Dorsolateral prefrontal cortex (tissue), 118 donors: ENCODE data around the gene HEXIM1. TPM values are rescaled to one million over a fixed set of nuclear protein-coding genes. Genes with fewer than 3 reads are reported as not detected.

Source experiments
- microRNA-seq, 43 experiments: library from miRNA; unstranded; fragments of <30 nt; microRNA quantifications; one replicate each; pipeline ENCODE4 v1.2.0, GENCODE V29; 2022
- total RNA-seq, 120 experiments: library from RNA; stranded (reverse); gene quantifications; one replicate each; pipeline versions ENCODE4 v1.2.3 to v1.2.4, GENCODE V29; 2022

HEXIM1 gene
- total RNA-seq, 120 experiments from 2014 or later, result 21.0 to 74.9 (median 50.4) TPM

Small RNA genes within 50 kb of the gene (microRNA-seq; reads per million reads assigned to microRNA genes)
- gene MIR6784, result 0 to 2.1 (median 0) reads per million in 43 experiments

Other genes starting within 250 kb of the HEXIM1 start
- 100 to 1,000 TPM in 36 of 120 experiments, 10 to 100 TPM in 84; 50.3 to 123 (median 95.1) TPM for gene EFTUD2, start 249.0 kb upstream of the HEXIM1 start, total RNA-seq
- over 10,000 TPM in 24 of 120 experiments, 1,000 to 10,000 TPM in 96; 2,686 to 23,814 (median 7,188) TPM for gene GFAP, start 233.0 kb upstream of the HEXIM1 start, total RNA-seq
- gene KIF18B, start 200.7 kb upstream of the HEXIM1 start, total RNA-seq, result 1 to 10 TPM in 5 of 120 experiments, under 1 TPM in 98, not detected in 17; 0.10 to 2.1 (median 0.33) TPM
- gene C1QL1, start 180.2 kb upstream of the HEXIM1 start, total RNA-seq, result 10 to 100 TPM in 118 of 120 experiments, 1 to 10 TPM in 2; 7.4 to 35.3 (median 19.6) TPM
- 10 to 100 TPM; 46.2 to 97.6 (median 62.3) TPM for gene DCAKD, start 96.8 kb upstream of the HEXIM1 start, total RNA-seq
- 100 to 1,000 TPM; 111 to 220 (median 159) TPM for gene NMT1, start 87.2 kb upstream of the HEXIM1 start, total RNA-seq
- 100 to 1,000 TPM in 42 of 120 experiments, 10 to 100 TPM in 78; 51.7 to 195 (median 91.1) TPM for gene PLCD3, start 16.0 kb upstream of the HEXIM1 start, total RNA-seq
- gene ACBD4, start 12.8 kb upstream of the HEXIM1 start, total RNA-seq, result 10 to 100 TPM; 15.7 to 37.1 (median 23.9) TPM
- gene HEXIM2, start 13.4 kb downstream of the HEXIM1 start, total RNA-seq, result 10 to 100 TPM in 73 of 120 experiments, 1 to 10 TPM in 47; 5.1 to 16.7 (median 10.8) TPM
- gene FMNL1, start 73.4 kb downstream of the HEXIM1 start, total RNA-seq, result 10 to 100 TPM; 19.3 to 53.5 (median 36.5) TPM
- gene SPATA32, start 113.6 kb downstream of the HEXIM1 start, total RNA-seq, result under 1 TPM in 9 of 120 experiments, not detected in 111; 0.26 to 0.63 (median 0.35) TPM
- gene MAP3K14, start 168.5 kb downstream of the HEXIM1 start, total RNA-seq, result 10 to 100 TPM in 53 of 120 experiments, 1 to 10 TPM in 67; 5.4 to 21.7 (median 9.8) TPM